UCSD-AML1 (cell line): ENCODE results near the gene DENND4C.
"Not testable (repeated sequence)": the region's sequence is repeated elsewhere in the genome, so short reads cannot be mapped to it uniquely, and the experiment has no call there.

ENCODE experiments used
- DNase-seq: peaks from one replicate; lab custom pipeline; 2025; ENCODE audit not compliant: unreplicated experiment; lab: John Stamatoyannopoulos, UW

The DENND4C gene

DNA sequence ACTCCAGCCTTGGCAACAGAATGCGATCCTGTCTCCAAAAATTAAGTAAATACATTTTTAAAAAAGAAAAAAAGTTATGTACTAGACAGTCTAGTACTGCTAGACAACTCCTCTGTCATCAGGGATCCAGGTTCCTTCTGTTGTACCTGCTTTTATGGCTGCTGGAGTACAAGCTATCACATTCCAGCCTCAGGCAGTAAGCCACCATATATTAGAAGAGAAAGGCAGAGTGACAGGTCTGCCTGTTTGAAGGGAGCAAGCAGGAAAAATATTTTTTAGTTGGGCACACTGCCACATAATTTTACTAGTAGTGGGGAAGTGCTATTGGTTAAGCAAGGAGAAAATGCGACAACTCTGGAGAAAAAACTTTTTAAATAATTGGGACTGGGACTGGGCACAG, 138.6 kb downstream of the DENND4C start:
- DNase-seq, result no peak

DNA sequence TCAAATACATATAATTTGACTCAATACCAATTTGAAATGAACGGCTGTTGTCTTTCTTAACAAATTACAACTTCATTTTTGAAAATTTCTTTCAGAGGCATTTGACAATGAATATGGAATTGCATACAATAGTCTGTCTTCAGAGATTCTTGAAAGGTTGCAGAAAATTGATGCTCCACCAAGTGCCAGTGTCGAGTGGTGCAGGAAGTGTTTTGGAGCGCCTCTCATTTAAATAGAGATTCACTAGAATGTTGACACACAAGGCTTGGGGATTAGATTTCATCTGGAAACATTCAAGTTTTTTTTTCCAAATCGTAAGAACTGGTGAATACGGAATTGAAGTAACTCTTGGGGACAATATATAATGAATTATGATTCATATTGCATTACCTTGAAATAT, 141.4 kb downstream of the DENND4C start:
- DNase-seq, result no peak

DNA sequence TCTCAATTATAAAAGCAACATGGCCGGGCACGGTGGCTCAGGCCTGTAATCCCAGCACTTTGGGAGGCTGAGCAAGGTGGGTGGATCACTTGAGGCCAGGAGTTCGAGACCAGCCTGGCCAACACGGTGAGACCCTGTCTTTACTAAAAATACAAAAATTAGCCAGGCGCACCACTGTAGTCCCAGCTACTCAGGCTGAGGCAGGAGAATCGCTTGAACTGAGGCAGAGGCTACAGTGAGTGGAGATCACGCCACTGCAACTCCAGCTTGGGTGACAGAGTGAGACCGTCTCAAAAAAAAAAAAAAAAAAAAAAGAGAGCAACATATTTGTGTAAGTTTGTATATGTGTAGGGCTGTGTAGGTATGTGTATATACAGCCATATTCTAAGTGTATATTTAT, 142.1 kb downstream of the DENND4C start:
- DNase-seq, result no peak

DNA sequence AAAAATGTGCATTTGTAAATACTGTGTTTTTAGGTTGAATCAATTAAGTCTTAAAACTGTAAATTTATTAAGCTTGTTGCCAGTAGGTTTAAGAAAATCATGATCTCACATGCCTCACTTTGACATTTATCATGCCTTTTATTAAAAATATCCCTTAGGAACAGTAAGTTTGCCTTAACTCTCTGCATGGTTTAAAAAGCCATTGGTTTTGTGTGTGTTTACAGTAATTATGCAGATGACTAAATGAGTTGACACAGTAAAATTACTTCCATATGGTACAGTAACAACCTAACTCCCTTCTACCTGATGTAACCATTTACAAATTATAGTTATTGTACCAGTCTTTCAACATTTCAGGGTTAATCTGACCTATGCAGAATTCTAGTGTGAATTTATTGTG, 143.0 kb downstream of the DENND4C start:
- no peak for DNase-seq

DNA sequence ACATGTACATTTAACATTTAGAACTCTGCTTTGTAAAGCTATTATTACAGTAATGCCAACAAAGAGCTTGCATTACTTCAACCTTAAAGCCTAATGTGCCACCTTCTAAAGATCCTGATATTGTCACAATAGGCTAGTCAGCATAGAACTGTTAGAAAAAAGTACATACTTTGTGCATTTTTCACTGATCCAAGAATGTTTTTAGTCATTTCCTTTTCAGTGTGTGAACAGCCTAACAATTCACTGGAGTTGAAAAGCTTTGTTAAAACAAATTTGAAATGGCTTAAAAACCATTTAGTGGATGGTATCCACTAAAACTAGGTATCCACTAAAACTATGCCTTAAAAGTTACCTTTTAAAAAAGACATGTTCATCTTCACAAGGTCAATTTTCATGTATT, 145.0 kb downstream of the DENND4C start:
- no peak for DNase-seq

DNA sequence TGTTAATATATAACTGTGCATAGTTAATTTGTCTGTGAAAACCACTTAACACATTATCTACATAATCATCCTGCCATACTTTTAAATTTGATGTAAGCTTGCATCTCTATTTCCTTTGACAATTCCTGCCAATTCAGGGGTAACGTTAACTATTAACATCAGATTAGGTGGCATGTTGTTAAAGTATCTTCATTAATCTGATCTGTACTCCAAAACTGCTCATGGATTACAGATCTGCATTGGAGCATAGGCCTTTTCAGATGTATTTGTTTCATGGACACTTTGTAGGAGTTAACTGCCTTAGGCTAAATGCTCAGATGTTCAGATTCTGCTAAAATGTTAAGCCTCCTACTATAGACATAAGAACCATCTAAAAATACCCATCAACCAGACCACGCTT, 146.4 kb downstream of the DENND4C start:
- no peak for DNase-seq

DNA sequence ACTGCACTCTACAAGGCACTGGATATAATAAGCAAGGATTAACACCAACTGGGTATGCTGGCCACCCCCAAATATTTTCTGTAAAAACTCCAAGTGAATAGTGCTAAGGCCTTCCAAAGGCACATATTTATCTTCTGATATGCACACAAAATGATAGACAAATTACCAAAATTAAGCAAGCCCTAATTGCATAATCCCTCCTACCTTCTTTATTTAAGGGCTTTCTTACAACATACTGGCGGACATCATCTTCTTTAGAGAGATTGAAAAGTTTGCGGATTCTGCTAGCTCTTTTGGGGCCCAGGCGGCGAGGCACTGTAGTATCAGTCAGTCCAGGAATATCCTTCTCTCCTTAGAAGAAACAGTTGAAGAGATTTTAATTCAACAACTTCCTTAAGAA, 147.7 kb downstream of the DENND4C start:
- no peak for DNase-seq

DNA sequence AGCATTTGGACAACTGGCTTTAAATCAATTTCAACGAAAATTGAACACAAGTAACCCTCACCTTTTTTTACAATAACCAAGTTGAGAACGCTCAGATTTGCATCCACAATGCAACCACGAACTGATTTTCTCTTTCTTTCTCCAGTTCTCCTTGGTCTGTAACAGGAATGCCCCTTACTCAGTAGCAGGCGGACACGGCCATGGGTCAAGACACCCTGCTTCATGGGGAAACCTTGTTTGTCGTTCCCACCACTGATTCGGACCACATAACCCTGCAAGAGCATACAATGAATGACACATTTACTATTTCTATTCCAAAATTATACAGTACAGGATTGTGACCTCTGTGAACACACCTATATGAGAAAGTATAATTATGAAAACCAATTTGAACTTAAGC, 148.2 kb downstream of the DENND4C start:
- DNase-seq, result no peak

DNA sequence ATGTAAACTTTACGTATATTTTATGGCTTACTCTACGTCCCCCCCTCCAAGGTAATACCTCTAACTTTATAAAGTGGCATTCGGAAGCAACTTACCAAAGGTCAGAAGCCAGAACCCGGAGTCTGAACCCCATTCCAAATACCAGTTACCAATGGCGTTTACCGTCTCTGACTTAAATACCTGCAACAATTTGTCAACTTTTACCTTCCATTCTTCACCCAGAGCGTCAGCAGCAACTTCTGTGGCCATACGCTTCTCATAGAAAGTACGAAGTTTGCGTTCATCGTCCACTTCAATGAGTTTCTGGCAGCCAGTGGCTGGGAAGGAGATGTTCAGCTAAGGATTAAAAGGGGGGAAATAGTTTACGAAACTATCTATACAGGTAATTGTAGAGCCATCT, 148.8 kb downstream of the DENND4C start:
- no peak for DNase-seq

DNA sequence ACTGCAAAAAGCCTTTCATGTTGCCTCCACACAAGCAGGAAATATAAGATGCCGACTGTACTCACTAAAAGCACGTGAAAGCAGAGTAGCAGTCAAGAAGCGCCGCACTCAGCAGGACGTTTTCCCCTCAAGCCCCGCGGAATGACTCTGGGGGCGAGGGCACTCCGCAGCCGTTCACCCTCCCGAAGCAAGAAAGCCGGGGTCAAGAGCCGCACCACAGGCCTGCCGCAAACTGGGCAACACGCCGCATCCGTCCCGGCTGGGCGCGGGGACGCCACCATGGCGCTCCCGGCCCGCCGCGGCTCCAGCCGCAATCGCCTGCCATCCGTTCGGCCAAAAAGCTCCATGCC, 149.2 kb downstream of the DENND4C start:
- no peak for DNase-seq

DNA sequence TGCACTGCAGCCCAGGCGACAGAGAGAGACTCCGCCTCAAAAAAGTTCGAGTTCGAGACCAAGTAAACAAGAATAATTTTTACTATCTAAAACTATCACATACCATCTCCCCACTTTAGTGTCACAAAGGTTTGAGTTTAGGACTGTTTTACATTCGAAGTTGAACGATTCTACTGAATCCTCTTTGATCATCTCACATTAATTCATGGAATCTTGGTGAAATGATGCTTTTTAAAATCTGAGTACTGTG, 150.3 kb downstream of the DENND4C start:
- DNase-seq, result no peak

DNA sequence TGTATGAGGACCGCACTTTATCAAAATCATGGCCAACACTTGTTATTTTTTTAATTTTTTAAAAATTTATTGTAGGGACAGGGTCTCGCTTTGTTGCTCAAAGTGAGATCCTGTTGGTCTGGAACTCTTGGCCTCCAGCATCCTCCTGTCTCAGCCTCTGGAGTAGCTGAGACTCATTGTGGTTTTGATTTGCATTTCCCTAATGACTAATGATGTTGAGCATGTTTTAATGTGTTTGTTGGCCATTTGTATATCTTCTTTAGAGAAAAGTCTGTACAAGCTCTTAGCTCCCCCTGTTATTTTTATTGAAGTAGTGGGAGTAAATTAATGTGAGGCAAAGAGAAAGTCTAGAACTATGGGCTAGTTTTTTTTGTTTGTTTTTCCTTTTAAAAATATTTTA, 151.2 kb downstream of the DENND4C start:
- no peak for DNase-seq

DNA sequence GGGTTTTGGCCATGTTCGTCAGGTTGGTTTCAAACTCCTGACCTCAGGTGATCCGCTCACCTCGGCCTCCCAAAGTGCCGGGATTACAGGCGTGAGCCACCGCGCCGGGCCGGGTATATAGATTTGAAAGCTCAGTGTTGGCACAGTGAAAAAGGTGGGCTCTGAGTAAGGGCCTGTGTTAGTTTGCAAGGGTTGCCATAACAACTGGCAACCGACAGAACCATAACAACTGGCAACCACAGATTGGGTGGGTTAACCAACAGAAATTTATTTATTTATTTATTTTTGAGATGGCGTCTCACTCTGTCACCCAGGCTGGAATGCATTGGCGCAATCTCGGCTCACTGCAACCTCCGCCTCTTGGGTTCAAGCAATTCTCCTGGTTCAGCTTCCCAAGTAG, 154.7 kb downstream of the DENND4C start:
- not testable (repeated sequence) for DNase-seq

DNA sequence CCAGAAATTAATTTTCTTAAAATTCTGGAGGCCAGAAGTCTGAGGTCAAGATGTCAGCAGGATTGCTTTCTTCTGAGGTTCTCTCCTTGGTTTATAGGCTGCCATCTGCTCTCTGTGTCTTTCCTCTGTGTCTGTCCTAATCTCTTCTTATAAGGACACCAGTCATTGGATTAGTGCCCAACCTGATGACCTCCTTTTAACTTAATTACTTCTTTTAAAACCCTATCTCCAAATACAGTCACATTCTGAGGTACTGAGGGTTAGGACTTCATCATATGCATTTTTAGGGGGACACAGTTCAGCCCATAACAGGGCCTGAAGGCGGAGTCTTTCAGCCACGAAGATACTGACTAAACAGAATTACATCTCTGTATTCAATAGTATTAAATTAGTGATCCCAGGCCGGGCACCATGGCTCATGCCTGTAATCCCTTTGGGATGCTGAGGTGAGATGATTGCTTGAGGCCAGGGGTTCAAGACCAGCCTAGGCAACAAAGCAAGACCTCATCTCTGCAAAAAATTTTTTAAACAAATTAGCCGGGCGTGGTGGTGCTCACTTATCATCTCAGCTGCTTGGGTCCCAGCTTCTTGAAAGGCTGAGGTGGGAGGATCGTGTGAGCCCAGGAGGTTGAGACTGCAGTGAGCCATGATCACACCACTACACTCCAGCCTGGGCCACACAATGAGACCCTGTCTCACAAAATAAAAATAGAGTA, 155.5 kb downstream of the DENND4C start:
- no peak for DNase-seq

DNA sequence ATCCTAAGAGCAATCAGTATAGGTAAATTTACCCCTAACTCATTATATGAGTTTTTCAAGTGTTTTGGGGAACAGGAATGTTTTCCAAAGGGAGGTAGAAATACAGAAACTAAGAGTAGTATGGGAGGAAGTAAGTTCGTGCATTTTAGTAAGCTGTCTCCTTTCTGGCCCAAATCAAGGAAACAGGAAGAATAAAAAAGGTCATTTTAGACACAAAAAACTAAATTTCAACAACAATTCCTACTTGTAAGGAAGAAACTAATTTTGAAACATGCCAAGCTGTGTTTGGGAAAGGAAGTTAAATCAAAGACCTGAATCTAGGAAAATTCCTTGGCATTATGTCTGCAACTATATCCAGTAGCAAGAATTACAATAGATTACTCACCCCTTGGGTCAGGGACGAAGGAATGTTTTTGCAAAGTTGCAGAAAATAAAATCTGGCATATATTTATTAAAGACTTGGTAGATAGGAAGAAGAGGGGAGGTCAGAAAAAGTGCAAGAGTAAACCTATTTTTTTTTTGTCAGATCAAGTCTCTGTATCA, 156.1 kb downstream of the DENND4C start:
- no peak for DNase-seq

DNA sequence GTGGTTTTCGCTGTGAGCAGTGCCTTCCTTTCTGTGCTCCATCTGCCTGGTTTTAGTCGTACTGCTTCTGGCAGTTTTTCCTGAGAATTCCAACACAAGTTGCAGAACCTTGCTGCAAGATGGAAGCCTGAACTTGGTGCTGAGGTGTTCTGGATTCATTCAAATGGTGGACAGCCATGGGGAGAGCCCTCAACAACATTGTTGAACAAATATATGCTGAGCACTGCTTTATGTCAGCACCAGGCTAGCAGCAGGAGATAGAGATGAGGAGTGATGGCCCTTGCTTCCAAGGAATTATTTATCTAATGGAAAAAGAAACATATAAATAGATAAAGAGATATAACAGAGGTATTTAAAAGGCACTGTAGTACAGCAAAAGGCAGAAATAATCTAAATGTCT, 156.8 kb downstream of the DENND4C start:
- DNase-seq, result no peak

DNA sequence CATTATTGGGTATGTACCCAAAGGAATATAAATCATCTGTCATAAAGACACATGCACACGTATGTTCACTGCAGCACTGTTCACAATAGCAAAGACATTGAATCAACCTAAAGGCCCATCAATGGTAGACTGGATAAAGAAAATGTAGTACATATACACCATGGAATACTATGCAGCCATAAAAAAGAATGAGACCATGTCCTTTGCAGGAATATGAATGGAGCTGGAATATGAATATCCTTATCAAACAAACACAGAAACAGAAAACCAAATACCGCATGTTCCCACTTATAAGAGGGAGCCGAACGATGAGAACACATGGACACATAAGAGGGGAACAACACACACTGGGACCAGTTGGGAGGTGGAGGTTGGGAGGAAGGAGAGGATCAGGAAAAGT, 159.0 kb downstream of the DENND4C start:
- not testable (repeated sequence) for DNase-seq

DNA sequence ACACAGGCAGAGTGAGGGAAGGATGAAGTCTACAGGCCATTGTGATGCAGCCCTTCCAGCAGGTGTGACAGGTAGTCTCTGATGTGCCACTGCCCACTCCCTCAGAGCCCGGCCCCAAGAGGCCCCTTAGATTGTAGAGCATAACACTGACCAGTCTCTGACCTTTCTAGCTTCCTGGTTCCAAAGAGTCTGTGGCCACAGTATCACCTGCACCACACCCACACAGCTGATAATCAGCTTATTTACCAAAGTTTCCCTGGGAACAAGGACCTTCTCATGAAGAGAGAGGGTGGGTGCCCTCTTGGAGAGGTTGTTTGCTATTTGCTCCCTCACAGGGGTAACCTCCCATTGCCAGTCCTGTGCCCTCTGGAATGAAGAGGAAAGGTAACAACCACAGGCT, 167.4 kb downstream of the DENND4C start:
- DNase-seq, result no peak

DNA sequence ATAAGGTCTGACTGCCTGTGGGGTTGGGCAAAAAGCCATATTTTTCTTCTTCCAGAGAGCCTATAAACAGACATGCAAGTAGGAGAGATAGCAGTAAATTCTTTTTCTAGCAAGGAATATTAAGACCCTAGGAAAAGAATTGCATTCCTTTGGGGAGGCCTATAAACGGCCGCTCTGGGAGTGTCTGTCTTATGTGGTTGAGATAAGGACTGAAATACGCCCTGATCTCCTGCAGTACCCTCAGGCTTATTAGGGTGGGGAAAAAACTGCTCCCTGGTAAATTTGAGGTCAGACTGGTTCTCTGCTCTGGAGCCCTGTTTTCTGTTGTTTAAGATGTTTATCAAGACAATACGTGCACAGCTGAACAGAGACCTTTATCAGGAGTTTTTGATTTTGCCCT, 172.7 kb downstream of the DENND4C start:
- not testable (repeated sequence) for DNase-seq

DNA sequence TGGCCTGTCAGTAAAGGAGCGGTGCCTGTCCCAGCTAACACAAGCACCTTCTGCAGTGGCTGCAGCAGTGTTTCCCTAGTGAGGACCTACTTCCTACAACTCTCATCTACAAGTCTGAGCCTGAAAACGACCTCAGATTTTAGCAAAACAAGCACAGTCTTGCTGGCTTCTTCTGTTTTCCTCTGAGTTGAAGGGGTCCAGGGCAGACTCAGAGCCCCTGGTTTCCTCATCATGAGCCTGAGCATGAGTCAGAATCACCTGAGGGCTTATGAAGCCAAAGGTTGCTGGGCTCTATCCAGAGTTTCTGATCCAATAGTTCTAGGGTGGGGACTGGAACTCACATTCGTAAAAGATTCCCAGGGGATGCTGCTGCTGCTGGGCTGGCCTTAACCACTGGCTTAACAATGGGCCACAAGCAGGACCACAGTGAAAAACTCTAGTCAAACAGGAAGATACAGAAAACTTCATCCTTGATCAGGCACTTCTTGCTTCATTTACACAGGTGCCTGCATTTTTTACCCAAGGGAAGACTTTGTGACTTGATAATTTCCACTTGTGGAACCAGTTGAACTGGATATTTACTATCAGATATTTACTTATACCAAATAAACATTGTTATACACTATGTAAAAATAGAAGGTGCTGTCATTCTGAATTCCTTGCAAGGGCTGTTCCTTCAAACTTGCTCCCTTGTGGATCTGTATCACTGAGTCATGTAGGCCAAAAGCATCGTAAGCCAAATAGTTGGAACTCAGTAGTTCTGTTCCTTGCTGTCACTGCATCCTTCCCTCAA, 174.0 kb downstream of the DENND4C start:
- no peak for DNase-seq

DNA sequence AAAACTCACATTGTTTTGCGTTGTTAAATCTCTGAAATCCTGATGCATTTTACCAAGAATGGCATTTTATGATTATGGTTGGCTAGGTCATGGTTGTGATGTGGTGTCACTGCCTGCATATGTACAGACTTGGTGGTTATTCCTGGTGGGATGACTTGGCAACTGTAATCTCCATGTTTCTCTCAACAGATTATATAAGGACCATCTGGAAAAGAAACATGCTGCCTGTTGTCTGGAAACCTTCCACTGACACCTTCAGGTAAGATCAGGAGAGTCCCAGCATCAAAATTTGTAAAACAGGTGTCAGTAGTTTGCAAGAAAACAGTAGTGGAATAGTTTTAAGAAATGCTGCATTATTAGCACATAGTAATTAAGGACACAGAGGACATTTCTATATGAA, 175.3 kb downstream of the DENND4C start:
- DNase-seq, result no peak

DNA sequence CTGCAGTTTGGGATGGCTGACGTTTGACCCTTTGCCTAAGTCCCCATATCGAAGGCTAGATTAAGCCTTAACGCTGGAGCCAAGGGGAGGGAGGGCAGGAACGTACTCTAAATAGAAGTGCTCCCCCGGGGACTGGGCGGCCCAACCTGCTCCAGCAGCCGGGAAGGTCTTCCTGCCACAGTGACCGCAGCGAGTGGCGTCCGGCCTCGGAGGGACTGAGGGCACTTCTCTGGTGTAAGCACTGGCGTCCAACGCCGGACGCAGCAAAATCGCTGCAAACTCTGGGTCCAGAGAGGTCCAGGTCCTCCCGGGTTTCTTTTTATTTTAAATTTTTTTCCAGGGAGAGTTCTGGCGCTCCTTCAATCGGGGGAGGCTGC, 177.8 kb downstream of the DENND4C start:
- peak; percentile 60 for DNase-seq
